ENCODE measurements around the gene AFAP1L1. TPM values are rescaled to one million over a fixed set of nuclear protein-coding genes. Genes with fewer than 3 reads are reported as not detected.
A peak's percentile ranks its signal among the peaks of the same experiment; 100 is the strongest.

The AFAP1L1 gene
- total RNA-seq, 1 donor from 2014 or later: 8.3 TPM

- Mint-ChIP-seq H3K4me1 (ENCODE audit: low read depth, unreplicated experiment) (peaks cover 34% of the 10 kb centered on the region), H3K36me3 (ENCODE audit: low read depth, unreplicated experiment) (peaks cover 2% of the 10 kb centered on the region), H3K27me3 (ENCODE audit: low read depth, unreplicated experiment) (peaks cover 1% of the 10 kb centered on the region), H3K27ac (ENCODE audit: unreplicated experiment) (no peak overlapping the region), H3K9me3 (ENCODE audit: unreplicated experiment) (no peaks in the 10 kb centered on the region), H3K4me3 (ENCODE audit: unreplicated experiment) (no peak overlapping the region)
- TF ChIP-seq EZH2 (IDR thresholded peaks at IDR 0.05; ENCODE audit: insufficient read depth, low read length): no peak
- no peak for TF ChIP-seq CTCF (IDR thresholded peaks at IDR 0.05; ENCODE audit: insufficient read depth, low read depth, low read length)
- H2AFZ ChIP-seq (ENCODE audit: low read depth, low read length): no peak overlapping the region
- peaks cover 10% of the 10 kb centered on the region for H3K4me1 ChIP-seq (ENCODE audit: insufficient read depth, low read length)
- H3K9ac ChIP-seq (ENCODE audit: low read length): no peak overlapping the region
- no peak overlapping the region for H3K4me3 ChIP-seq (ENCODE audit: insufficient read depth, low read depth, low read length)
- no peaks in the 10 kb centered on the region for H3K27me3 ChIP-seq (ENCODE audit: insufficient read depth, low read length)
- H3K79me2 ChIP-seq (ENCODE audit: insufficient read depth, low read length): no peaks in the 10 kb centered on the region
- no peaks in the 10 kb centered on the region for H4K20me1 ChIP-seq (ENCODE audit: insufficient read depth, low read length)
- DNase-seq (ENCODE audit: low read depth) (peak; percentile 23), FAIRE-seq (no peak)
- no peaks in the 10 kb centered on the region for H3K36me3 ChIP-seq (ENCODE audit: insufficient read depth, low read length)
- no peak overlapping the region for H3K4me2 ChIP-seq (ENCODE audit: low read length)
- peaks cover 3% of the 10 kb centered on the region for H3K9me3 ChIP-seq (ENCODE audit: insufficient read depth, low read depth, low read length)
- no peak overlapping the region for H3K27ac ChIP-seq (ENCODE audit: low read depth, low read length)
Observed at GRCh38 chr5:149380466-149381121, 108.9 kb downstream of the AFAP1L1 start.

GRCh38 chr5:149381261-149381985 is 109.8 kb downstream of the AFAP1L1 start:
- Mint-ChIP-seq H3K4me1 (ENCODE audit: low read depth, unreplicated experiment) (peaks cover 37% of the 10 kb centered on the region), H3K36me3 (ENCODE audit: low read depth, unreplicated experiment) (peaks cover 2% of the 10 kb centered on the region), H3K27ac (ENCODE audit: unreplicated experiment) (peak overlapping the region; percentile 58), H3K4me3 (ENCODE audit: unreplicated experiment) (no peak overlapping the region), H3K9me3 (ENCODE audit: unreplicated experiment) (no peaks in the 10 kb centered on the region), H3K27me3 (ENCODE audit: low read depth, unreplicated experiment) (peaks cover 1% of the 10 kb centered on the region)
- DNase-seq (ENCODE audit: low read depth): no peak
- H4K20me1 ChIP-seq (ENCODE audit: insufficient read depth, low read length): no peaks in the 10 kb centered on the region
- TF ChIP-seq EZH2 (IDR thresholded peaks at IDR 0.05; ENCODE audit: insufficient read depth, low read length) (no peak), CTCF (IDR thresholded peaks at IDR 0.05; ENCODE audit: insufficient read depth, low read depth, low read length) (no peak)
- H3K4me3 ChIP-seq (ENCODE audit: insufficient read depth, low read depth, low read length): no peak overlapping the region
- H3K4me1 ChIP-seq (ENCODE audit: insufficient read depth, low read length): peaks cover 10% of the 10 kb centered on the region
- H3K9ac ChIP-seq (ENCODE audit: low read length): peak overlapping the region; percentile 38
- peak overlapping the region; percentile 83 for H2AFZ ChIP-seq (ENCODE audit: low read depth, low read length)
- H3K27me3 ChIP-seq (ENCODE audit: insufficient read depth, low read length): no peaks in the 10 kb centered on the region
- no peak for FAIRE-seq
- H3K9me3 ChIP-seq (ENCODE audit: insufficient read depth, low read depth, low read length): peaks cover 3% of the 10 kb centered on the region
- peak overlapping the region; percentile 42 for H3K4me2 ChIP-seq (ENCODE audit: low read length)
- H3K36me3 ChIP-seq (ENCODE audit: insufficient read depth, low read length): no peaks in the 10 kb centered on the region
- no peak overlapping the region for H3K27ac ChIP-seq (ENCODE audit: low read depth, low read length)
- no peaks in the 10 kb centered on the region for H3K79me2 ChIP-seq (ENCODE audit: insufficient read depth, low read length)

GRCh38 chr5:149381986-149382338 is 110.3 kb downstream of the AFAP1L1 start:
- Histone ChIP-seq H3K4me3 (ENCODE audit: insufficient read depth, low read depth, low read length) (no peak overlapping the region), H4K20me1 (ENCODE audit: insufficient read depth, low read length) (no peaks in the 10 kb centered on the region), H3K4me2 (ENCODE audit: low read length) (peak overlapping the region; percentile 42), H3K79me2 (ENCODE audit: insufficient read depth, low read length) (no peaks in the 10 kb centered on the region), H3K36me3 (ENCODE audit: insufficient read depth, low read length) (no peaks in the 10 kb centered on the region), H2AFZ (ENCODE audit: low read depth, low read length) (peak overlapping the region; percentile 83), H3K27ac (ENCODE audit: low read depth, low read length) (no peak overlapping the region), H3K9ac (ENCODE audit: low read length) (no peak overlapping the region), H3K27me3 (ENCODE audit: insufficient read depth, low read length) (no peaks in the 10 kb centered on the region), H3K9me3 (ENCODE audit: insufficient read depth, low read depth, low read length) (peaks cover 3% of the 10 kb centered on the region), H3K4me1 (ENCODE audit: insufficient read depth, low read length) (peaks cover 10% of the 10 kb centered on the region)
- no peak overlapping the region for H3K4me3 Mint-ChIP-seq (ENCODE audit: unreplicated experiment)
- DNase-seq (ENCODE audit: low read depth) (no peak), FAIRE-seq (no peak)
- H3K27me3 Mint-ChIP-seq (ENCODE audit: low read depth, unreplicated experiment): peaks cover 1% of the 10 kb centered on the region
- H3K4me1 Mint-ChIP-seq (ENCODE audit: low read depth, unreplicated experiment): peaks cover 37% of the 10 kb centered on the region
- peak; percentile 70 for TF ChIP-seq CTCF (IDR thresholded peaks at IDR 0.05; ENCODE audit: insufficient read depth, low read depth, low read length)
- no peak for TF ChIP-seq EZH2 (IDR thresholded peaks at IDR 0.05; ENCODE audit: insufficient read depth, low read length)
- H3K9me3 Mint-ChIP-seq (ENCODE audit: unreplicated experiment): no peaks in the 10 kb centered on the region
- peaks cover 2% of the 10 kb centered on the region for H3K36me3 Mint-ChIP-seq (ENCODE audit: low read depth, unreplicated experiment)
- H3K27ac Mint-ChIP-seq (ENCODE audit: unreplicated experiment): no peak overlapping the region
